Diencephalon (tissue), 1 donor: Measurements from ENCODE around the gene VPS41. TPM values are rescaled to one million over a fixed set of nuclear protein-coding genes. Genes with fewer than 3 reads are reported as not detected.

Source experiments
- total RNA-seq: library from RNA; depleted of rRNA; stranded (reverse); fragments of >200 nt; gene quantifications from one replicate; pipeline ENCODE4 v1.2.3, GENCODE V29; 2014

The VPS41 gene
- 102 TPM for total RNA-seq

DNA sequence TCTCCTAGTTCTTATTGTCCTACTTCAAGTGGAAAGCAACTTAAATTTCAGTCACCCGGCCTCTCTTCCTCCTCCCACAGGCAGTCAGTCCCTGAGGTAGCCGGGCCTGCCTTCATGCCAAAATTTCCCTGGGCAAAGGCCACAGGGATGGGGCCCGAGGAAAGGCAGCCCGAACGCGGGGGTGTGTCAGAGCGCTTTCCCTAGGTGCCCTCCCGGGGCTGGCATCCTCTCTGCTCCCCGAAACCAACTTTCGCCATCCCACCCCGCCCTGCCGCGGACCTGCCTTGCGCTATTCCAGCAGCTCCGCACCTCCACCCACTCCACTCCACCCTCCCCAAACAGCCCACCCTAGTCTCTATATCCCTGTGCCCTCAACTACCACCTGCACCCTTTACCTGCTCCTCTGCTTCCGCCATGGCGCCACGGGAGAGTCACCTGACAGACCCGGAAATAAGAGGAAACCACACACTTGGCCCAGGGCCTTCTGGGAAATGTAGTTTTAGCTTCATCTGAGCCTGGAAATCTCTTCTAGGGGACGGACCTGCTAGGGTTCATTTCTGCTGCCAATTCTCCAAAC, at the start of gene VPS41:
Gene VPS41, minus strand, starts transcription at position 433 of the 577 bp plus-strand sequence. Its CDS starts 17 bp downstream, at position 416.

Other genes starting within 250 kb of the VPS41 start
- 2.1 TPM for gene POU6F2, start 68.7 kb upstream of the VPS41 start, total RNA-seq